Measurements from ENCODE around the gene VAC14. TPM values are rescaled to one million over a fixed set of nuclear protein-coding genes. Genes with fewer than 3 reads are reported as not detected.

Gene VAC14
- total RNA-seq, 1 donor from 2014 or later: 18.4 TPM

GRCh38 chr16:70717065-70717464 lies 83.9 kb downstream of the VAC14 start:
- Histone ChIP-seq H3K36me3 (ENCODE audit: control insufficient read depth, insufficient read depth, low read length) (no peaks in the 10 kb centered on the region), H3K27me3 (ENCODE audit: control insufficient read depth, insufficient read depth, low read length) (no peaks in the 10 kb centered on the region), H3K4me3 (ENCODE audit: low read depth, low read length) (no peak overlapping the region)
- FAIRE-seq (no peak), DNase-seq (ENCODE audit: low read depth) (no peak)
- TF ChIP-seq, protein P1, sequence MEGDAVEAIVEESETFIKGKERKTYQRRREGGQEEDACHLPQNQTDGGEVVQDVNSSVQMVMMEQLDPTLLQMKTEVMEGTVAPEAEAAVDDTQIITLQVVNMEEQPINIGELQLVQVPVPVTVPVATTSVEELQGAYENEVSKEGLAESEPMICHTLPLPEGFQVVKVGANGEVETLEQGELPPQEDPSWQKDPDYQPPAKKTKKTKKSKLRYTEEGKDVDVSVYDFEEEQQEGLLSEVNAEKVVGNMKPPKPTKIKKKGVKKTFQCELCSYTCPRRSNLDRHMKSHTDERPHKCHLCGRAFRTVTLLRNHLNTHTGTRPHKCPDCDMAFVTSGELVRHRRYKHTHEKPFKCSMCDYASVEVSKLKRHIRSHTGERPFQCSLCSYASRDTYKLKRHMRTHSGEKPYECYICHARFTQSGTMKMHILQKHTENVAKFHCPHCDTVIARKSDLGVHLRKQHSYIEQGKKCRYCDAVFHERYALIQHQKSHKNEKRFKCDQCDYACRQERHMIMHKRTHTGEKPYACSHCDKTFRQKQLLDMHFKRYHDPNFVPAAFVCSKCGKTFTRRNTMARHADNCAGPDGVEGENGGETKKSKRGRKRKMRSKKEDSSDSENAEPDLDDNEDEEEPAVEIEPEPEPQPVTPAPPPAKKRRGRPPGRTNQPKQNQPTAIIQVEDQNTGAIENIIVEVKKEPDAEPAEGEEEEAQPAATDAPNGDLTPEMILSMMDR (IDR thresholded peaks at IDR 0.05; ENCODE audit: insufficient read depth, low read length, severe bottlenecking): no peak

GRCh38 chr16:70715860-70716357 lies 85.0 kb downstream of the VAC14 start:
- FAIRE-seq (no peak), DNase-seq (ENCODE audit: low read depth) (no peak)
- no peak overlapping the region for H3K4me3 ChIP-seq (ENCODE audit: low read depth, low read length)
- TF ChIP-seq, protein P1 (IDR thresholded peaks at IDR 0.05; ENCODE audit: insufficient read depth, low read length, severe bottlenecking): no peak
- H3K27me3 ChIP-seq (ENCODE audit: control insufficient read depth, insufficient read depth, low read length): no peaks in the 10 kb centered on the region
- H3K36me3 ChIP-seq (ENCODE audit: control insufficient read depth, insufficient read depth, low read length): no peaks in the 10 kb centered on the region

DNA sequence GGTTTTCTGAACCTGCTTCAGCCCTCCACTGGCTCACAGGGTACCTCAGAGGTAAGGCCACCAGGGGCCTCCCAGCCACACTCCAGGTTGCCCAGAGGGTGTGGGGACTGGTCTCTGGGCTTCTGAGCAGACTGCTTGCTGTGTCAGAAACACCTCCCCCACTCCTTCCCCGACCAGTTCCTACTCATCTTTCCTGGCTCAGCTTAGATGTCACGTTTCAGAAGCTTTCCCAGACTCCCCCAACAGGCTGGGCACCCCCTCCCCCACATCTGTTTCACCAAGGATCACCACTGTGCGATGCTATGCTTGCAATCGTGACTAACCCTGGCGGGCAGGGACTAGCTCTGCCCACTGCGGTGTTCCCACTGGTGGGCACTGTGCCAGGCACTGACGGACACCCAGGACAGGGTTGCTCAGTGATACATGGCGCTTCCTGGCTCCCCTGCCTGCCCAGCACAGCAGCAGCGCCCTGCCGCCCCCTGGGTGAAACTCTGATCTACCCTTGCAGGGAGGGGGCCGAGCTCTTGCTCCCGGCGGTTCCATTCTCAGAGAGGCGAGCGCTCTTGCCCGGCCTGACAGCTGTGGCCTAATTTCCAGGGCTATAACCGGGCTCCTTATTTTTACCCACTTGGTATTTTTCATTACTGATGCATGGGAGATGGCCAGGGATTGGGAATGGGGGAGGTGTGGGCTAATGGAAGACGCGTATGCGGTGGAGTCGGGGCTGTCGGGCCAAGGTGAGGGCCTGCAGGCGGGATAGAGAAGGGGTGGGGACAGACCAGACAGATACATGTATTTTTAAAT lies 85.7 kb downstream of the VAC14 start:
- FAIRE-seq (peak; percentile 94), DNase-seq (ENCODE audit: low read depth) (peak; percentile 99)
- H3K27me3 ChIP-seq (ENCODE audit: control insufficient read depth, insufficient read depth, low read length): no peaks in the 10 kb centered on the region
- no peak overlapping the region for H3K4me3 ChIP-seq (ENCODE audit: low read depth, low read length)
- no peaks in the 10 kb centered on the region for H3K36me3 ChIP-seq (ENCODE audit: control insufficient read depth, insufficient read depth, low read length)
- TF ChIP-seq, protein P1 (IDR thresholded peaks at IDR 0.05; ENCODE audit: insufficient read depth, low read length, severe bottlenecking): peak; percentile 27

- Histone ChIP-seq H3K4me3 (ENCODE audit: low read depth, low read length) (no peak overlapping the region), H3K36me3 (ENCODE audit: control insufficient read depth, insufficient read depth, low read length) (no peaks in the 10 kb centered on the region), H3K27me3 (ENCODE audit: control insufficient read depth, insufficient read depth, low read length) (no peaks in the 10 kb centered on the region)
- TF ChIP-seq, protein P1 (IDR thresholded peaks at IDR 0.05; ENCODE audit: insufficient read depth, low read length, severe bottlenecking): no peak
- FAIRE-seq (peak; percentile 58), DNase-seq (ENCODE audit: low read depth) (no peak)
Measured at GRCh38 chr16:70714581-70715054, 86.3 kb downstream of the VAC14 start.

DNA sequence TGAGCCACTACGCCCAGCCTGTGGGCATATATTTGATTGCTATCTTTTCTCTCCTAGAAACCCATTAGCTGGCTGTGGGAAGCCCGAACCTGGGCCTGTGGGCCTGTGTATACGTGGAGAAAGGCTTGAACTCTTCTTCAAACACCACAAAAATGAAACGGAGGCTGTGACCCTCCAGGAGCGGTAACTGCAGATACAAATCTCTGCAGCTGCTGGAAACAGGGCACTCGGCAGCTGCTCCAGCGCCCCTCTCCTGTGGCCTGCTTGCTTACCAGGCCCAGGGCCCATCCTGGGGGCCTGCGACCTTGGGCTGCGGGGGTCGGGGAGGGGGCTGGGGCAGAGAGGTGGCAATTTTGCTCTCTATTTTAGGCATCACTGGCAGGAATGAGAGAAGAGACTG lies 87.1 kb downstream of the VAC14 start:
- TF ChIP-seq, protein P1 (IDR thresholded peaks at IDR 0.05; ENCODE audit: insufficient read depth, low read length, severe bottlenecking): no peak

More for the DNA sequence above, 87.1 kb downstream of the VAC14 start:
- Histone ChIP-seq H3K27me3 (ENCODE audit: control insufficient read depth, insufficient read depth, low read length) (no peaks in the 10 kb centered on the region), H3K4me3 (ENCODE audit: low read depth, low read length) (no peak overlapping the region), H3K36me3 (ENCODE audit: control insufficient read depth, insufficient read depth, low read length) (no peaks in the 10 kb centered on the region)
- FAIRE-seq (no peak), DNase-seq (ENCODE audit: low read depth) (no peak)
